H1 (cell line): ENCODE measurements around the gene NPTX1. TPM values are rescaled to one million over a fixed set of nuclear protein-coding genes. Genes with fewer than 3 reads are reported as not detected.

Experiments used
- BACH1 ChIP-seq: IDR thresholded peaks from 2 replicates; pipeline ENCODE4 v1.6.1; 2012; ENCODE audit warnings: low read length, improper control_type of control experiment
- CBX8 ChIP-seq: fragments of 300-800, 300-1000 bp; sonication (generic); IDR thresholded peaks from 2 replicates; pipeline ENCODE4 v1.7.1; 2016; ENCODE audit warnings: low read depth, low read length, borderline replicate concordance
- CHD7 ChIP-seq: fragments of 300-600 bp; sonication (generic); IDR thresholded peaks from 2 replicates; pipeline ENCODE4 v1.7.1; 2012; ENCODE audit warnings: low read length, moderate library complexity, mild to moderate bottlenecking, inconsistent platforms; ENCODE audit not compliant: insufficient replicate concordance
- JUND ChIP-seq: IDR thresholded peaks from 2 replicates; pipeline ENCODE4 v1.6.1; 2011; ENCODE audit warnings: mild to moderate bottlenecking, improper control_type of control experiment, low read length
- PHF8 ChIP-seq: fragments of 200-600 bp; sonication (generic); conservative IDR thresholded peaks from 2 replicates; pipeline ENCODE4 v1.7.1; 2012; ENCODE audit warnings: low read depth, mild to moderate bottlenecking, inconsistent platforms, low read length, moderate library complexity
- TAF7 ChIP-seq: optimal IDR thresholded peaks from 2 replicates; pipeline ENCODE3; 2011; ENCODE audit warnings: low read depth, mild to moderate bottlenecking, inconsistent platforms, low read length, moderate library complexity, borderline replicate concordance
- TBP ChIP-seq: IDR thresholded peaks from 2 replicates; pipeline ENCODE4 v1.6.1; 2011; ENCODE audit warnings: low read depth, low read length, improper control_type of control experiment
- polyA plus RNA-seq, 7 experiments: library from polyadenylated mRNA; depleted of rRNA in 3 of 7; stranded (reverse) in 5 of 7; unstranded in 2 of 7; fragments of >200 nt in 5 of 7; fragments of 200-250 nt in 2 of 7; gene quantifications; 1 replicate in 5 of 7; 2 replicates in 1 of 7; 4 replicates in 1 of 7; pipeline versions ENCODE4 v1.2.1 to v1.2.3, GENCODE V29; 2011 to 2013; ENCODE audit warnings: missing spikeins in 2 of 7, mixed read lengths in 2 of 7
- total RNA-seq: library from RNA; stranded (reverse); fragmentation: NEBNext Ultra II Directional; extraction: Animal tissue kit (Norgen Biotek cat#: 25700); gene quantifications from 2 replicates; pipeline ENCODE4 v1.2.1, GENCODE V29; 2021
- TF ChIP-seq, protein P1 (sequence below), 3 experiments: IDR thresholded peaks; 1 replicate in 2 of 3; 2 replicates in 1 of 3; pipeline versions ENCODE4 v1.5.1 to v1.6.1; 2011; ENCODE audit warnings: low read length in 3 of 3, mild to moderate bottlenecking in 3 of 3, inconsistent platforms in 2 of 3, low read depth in 1 of 3, moderate library complexity in 1 of 3; ENCODE audit not compliant: insufficient read depth in 1 of 3; ENCODE audit errors: control extremely low read depth in 1 of 3

Gene NPTX1
- total and polyA plus RNA-seq, 2 of the 8 experiments (the other 6 are each of a cell fraction or from before 2014, with no cell fraction given), result 12.0 to 17.9 TPM

- TF ChIP-seq PHF8 (no peak), TAF7 (no peak), CHD7 (no peak), JUND (no peak), BACH1 (no peak), CBX8 (no peak), TBP (no peak)
- TF ChIP-seq, protein P1, sequence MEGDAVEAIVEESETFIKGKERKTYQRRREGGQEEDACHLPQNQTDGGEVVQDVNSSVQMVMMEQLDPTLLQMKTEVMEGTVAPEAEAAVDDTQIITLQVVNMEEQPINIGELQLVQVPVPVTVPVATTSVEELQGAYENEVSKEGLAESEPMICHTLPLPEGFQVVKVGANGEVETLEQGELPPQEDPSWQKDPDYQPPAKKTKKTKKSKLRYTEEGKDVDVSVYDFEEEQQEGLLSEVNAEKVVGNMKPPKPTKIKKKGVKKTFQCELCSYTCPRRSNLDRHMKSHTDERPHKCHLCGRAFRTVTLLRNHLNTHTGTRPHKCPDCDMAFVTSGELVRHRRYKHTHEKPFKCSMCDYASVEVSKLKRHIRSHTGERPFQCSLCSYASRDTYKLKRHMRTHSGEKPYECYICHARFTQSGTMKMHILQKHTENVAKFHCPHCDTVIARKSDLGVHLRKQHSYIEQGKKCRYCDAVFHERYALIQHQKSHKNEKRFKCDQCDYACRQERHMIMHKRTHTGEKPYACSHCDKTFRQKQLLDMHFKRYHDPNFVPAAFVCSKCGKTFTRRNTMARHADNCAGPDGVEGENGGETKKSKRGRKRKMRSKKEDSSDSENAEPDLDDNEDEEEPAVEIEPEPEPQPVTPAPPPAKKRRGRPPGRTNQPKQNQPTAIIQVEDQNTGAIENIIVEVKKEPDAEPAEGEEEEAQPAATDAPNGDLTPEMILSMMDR (IDR thresholded peaks at IDR 0.05; ENCODE audit: control extremely low read depth in 1 of 3, insufficient read depth in 1 of 3, low read depth in 1 of 3, low read length in 3 of 3), result no peak
These were observed 39.9 kb upstream of the NPTX1 start (continued) for GRCh38 chr17:80516171-80516932.
